NCI-H2029 (cell line): ENCODE measurements around the gene PPM1B.
"Not testable (repeated sequence)": the region's sequence is repeated elsewhere in the genome, so short reads cannot be mapped to it uniquely, and the experiment has no call there.

Experiments used
- DNase-seq: peaks from one replicate; lab custom pipeline; 2025; lab: John Stamatoyannopoulos, UW

The PPM1B gene

DNA sequence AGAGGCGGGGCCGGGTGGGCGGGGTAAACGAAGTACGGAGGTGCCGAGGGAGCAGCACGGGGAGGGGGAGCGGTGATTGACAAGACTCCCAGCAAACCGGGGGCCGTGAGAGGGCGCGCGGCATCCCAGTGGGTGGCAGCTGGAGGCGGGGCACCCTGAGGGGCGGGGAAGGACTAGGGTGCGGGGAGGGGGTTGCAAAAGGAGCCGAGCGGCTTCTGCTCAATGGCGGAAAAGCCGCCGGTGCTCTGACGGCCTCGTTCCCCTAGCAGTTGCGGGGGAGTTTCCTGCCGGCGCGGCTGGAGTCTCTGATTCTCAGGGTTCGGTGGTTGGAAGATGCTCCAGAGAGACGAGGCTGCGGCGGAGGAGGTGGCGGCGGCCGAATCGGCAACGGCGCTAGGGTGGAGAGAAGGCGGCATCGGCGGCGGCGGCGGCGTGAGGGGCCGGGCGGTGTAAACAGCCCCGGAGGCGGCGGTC is at the start of gene PPM1B:
Gene PPM1B, plus strand, starts transcription at position 195 of the 474 bp plus-strand sequence. CDS start 32,325 bp downstream, outside the sequence.
- DNase-seq: no peak

DNA sequence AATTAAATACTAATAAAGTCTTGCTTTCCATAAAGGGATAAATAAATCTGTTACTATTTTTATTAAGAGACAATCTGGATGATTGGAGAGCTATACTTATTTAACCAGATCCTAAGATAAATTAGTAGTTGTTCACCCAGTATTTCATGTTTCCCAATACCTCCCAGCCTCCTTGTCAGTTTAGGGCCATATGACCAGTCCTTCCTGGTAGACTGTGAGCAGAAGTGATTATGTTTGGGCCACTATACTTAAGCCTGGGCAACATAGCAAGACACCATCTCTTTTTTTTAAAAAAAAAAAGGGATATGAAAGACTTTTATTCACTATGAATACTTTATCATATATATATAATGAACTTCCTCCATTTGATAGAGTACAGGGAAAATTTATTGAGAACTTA is 48.8 kb upstream of the PPM1B start:
- DNase-seq: no peak

DNA sequence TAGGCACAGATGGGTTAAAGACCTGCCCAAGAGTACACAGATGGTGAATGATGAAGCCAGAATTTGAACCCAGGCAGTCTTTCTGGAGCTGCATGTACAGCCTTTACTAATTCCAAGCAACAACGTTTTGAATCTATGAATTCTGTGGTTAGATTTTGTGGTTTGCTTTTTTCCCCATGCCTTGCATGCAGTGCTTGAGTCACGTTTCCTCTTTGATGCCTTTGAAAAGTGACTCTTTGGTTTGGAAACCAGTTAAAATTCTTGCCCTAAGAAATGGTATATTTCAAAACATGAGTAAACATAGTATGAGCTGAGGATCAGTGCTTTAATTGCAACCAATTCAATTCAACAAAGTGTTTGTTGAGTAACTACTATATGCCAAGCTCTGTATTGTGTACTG is 48.2 kb upstream of the PPM1B start:
- no peak for DNase-seq

DNA sequence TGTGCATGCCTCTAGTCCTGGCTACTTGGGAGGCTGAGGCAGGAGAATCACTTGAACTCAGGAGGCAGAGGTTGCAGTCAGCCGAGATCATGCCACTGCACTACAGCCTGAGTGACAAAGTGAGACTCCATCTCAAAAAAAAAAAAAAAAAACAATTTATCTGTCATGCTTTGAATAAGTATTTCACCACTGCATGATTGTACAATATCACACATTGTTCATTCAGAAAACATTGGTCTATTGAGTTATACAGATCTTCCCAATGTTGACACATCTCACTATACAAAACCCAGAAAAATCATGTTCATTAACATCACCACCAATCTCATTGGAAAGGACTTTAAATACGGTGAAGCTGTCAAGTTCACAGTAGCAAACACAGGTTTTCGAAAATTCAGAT is 46.8 kb upstream of the PPM1B start:
- no peak for DNase-seq

DNA sequence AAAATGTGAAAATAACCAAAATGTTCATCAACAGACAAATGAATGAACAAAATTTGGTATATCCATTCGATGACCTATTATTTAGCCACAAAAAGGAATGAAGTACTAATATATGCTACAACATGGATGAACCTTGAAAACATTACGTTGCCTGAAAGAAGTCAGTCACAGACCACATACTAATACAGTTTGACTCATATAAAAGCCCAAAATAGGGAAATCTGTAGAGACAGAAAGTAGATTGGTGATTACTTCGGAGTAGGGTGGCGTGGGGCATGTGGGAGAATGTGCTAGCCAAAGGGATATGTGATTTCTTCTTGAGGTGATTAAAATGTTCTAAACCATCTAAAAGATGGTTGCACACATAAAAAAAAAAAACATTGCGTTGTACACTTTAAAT is 44.2 kb upstream of the PPM1B start:
- DNase-seq: no peak

DNA sequence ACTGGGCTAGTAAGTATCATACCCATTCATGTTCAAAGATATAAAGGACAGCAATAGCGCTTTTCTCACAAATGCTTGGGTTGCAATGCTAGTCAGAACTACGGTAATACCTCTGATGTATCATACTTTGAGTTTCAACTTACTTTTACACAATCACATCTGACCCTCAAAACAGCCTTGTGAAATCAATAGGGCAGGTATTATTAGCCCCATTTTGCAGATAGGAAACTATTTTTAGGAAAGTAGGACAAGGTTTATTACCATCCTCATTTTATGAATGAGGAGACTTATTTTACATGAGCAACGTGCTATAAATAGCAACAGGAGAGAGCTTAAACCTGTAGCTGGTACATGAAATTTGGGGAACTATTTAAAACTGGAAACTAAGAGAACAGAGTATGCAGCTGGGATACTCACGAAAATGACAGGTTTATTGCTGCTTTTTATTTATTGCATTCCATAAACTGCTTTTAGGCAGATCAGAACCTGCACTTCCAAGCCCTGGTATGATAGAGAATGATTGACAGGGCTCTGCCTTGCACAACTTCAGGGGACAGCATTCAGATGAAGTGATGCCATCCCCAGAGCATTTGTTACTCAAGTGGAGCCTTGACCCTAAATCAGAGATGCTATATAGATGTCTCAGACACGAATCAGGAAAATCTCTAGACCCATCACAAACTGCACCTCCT is 42.4 kb upstream of the PPM1B start:
- DNase-seq: no peak

DNA sequence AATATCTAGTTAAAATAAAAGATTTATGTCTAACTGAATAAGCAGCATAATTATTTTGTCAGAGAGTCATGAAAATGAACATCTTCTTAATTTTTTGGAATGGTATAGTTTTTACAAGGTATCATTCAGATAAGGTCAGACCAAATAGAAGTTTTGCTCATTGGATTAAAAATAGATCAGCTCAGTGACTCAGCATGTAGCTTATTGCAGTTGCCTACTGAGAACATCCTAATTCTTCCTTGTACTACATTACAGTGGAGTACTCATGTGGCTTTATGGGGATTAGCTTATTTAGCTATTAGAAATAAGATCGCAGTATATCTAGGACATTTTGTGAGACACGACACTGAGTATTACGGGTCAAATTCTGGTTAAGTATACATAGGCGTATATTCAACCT is 38.2 kb upstream of the PPM1B start:
- no peak for DNase-seq

DNA sequence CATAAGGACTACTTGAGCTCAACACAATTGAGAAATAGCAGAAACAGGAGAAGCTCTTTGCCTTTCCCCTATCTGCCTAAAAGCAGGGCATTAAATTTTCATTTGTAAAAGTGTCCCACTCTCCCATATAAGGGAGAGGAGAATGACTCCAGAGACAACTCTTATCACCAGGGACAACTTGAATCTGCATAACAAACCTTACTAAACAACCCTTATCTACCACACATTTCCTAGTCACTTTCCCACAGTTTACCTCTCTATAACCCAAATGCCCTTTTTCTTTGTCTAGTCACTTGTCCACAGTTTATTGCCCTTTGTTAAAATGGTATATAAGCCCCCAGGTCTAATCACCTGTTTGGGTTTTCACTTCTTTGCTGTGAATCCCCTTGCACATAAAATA is 37.5 kb upstream of the PPM1B start:
- DNase-seq: no peak

DNA sequence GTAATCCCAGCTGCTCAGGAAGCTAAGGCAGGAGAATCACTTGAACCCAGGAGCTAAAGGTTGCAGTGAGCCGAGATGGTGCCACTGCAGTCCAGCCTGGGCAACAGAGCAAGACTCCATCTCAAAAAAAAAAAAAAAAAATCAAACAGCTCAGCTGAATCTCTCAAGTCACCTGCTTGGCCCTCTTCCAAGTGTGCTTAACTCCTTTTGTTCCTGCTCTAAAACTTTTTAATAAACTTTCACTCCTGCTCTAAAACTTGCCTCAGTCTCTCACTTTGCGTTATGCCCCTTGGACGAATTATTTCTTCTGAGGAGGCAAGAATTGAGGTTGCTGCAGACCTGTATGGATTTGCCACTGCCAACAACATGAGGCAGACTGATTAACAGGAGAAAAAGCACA is 35.1 kb upstream of the PPM1B start:
- not testable (repeated sequence) for DNase-seq

DNA sequence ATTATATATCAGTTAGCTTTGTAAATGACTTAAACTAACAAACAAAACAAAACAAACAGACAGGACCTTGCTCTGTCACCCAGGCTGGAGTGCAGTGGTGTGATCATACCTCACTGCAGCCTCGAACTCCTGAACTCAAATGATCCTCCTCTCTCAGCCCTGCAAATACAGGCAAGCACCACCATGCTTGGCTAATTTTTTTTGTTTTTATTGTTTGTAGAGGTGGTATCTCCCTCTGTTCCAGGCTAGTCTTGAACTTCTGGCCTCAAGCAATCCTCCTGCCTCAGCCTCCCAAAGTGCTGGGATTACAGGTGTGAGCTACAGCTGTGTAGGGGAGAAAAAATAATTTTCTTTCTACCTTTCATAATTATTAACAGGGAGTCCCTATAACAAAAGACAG is 33.8 kb upstream of the PPM1B start:
- DNase-seq: no peak

DNA sequence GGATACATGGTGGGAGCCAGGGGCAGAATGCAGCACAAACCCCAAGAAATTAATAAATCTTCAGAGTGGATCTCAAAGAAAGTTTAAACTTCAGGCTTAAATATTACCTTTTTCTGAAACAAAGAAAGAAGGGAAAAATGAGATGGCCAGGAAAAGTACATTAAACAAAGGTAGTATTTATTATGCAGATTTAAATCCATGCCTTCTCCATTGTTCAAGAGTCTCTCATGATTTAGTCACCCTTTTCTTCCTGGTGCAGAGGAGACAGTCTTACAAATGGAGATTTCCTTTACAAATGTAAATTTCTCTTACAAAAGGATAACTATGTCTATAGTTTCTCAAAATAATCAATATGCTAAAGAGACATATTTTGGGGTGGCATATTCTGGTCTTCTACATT is 33.4 kb upstream of the PPM1B start:
- DNase-seq: no peak

DNA sequence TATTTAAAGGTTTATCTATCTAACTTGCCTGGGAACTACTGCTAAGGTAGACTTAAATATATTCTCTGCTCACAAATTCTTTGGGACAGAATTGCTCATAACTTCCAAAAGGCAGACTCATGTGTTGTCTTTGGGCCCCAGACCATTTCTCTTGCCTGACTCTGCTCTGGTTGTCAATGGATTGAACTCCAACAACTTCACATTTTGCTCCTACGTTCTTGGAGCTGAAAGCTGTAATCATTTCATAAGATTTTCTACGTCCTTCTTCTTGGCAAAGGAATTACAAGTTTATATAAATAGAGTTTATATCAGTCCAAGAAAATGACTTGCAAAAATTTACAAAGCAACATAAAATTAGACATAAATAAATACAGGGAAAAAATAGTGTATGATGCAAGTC is 32.9 kb upstream of the PPM1B start:
- no peak for DNase-seq

DNA sequence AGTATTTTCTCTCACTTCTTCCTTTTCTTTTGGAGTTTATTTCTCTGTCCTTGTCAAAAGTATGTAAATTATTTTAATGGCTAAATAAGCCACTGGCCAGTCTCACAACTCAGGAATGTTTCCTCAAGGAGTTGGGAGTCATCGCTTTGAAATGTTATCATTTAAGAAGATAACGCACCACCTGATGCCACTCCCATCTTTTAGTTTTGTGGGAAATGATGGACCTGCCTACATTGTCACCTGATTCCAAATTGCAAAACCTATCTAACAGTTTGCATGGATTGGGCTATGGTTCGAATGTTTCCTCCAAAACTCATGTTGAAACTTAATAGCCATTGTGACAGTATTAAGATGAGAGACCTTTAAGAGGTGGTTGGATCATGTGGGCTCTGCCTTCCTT is 32.4 kb upstream of the PPM1B start:
- no peak for DNase-seq

DNA sequence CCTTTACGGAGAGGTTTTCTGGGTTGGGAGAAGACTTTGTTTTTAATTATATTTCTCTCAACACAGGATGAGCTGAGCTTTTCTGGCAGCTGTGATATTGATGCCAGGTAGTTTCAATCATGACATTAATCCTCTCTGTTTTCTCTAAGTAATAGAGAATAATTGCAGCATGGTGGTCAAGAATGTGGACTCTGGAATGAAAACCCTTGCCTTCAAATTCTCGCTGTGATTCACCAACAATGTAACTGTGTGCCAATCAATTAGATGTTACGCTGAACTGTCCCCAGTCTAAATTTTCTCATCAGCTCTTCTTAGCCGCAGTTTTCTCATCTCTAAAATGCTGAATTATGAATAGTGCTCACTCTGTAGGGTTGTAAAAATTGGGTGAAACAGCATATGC is 31.6 kb upstream of the PPM1B start:
- DNase-seq: no peak

DNA sequence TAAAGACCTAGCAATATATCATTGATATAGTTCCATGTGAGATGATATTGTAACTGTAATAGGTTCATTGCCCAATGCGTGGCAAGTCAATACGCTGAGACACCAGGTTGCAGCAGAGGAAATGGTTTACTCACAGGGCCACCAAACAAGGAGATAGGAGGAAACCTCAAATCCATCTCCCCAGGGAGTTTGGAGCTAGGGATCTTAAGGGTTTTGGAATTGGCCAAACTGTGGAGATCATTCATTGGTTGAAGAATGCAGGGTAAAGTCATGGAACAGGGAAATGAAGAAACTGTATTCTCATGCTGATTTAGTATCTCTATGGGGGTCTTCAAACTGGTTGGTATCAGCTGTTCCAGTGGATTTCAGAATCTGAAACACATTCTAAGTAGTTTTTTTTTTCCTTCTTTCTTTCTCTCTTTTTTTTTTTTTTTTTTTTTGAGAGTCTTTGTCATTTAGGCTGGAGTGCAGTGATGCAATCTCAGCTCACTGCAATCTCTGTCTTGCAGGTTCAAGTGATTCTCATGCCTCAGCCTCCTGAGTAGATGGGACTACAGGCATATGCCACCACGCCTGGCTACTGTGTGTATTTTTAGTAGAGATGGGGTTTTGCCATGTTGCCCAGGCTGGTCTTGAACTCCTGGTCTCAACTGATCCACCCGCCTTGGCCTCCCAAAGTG is 30.7 kb upstream of the PPM1B start:
- no peak for DNase-seq

DNA sequence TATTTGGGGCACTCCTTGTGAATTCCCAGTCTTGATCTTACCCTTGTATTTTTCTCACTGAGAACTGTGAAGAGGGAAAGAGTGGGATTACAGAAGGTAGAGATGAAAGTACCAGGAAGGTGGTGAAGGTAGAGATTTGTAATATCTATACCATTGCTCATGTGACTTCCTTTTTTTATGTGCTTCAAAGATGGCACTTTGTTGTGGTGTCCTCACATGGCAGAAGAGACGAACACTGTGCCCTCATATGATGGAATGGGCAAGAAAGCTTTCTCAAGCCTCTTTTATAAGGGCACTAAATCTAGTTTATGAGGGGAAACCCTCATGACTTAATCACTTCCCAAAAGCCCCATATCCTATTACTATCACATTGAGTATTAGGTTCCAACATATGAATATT is 28.9 kb upstream of the PPM1B start:
- DNase-seq: no peak

DNA sequence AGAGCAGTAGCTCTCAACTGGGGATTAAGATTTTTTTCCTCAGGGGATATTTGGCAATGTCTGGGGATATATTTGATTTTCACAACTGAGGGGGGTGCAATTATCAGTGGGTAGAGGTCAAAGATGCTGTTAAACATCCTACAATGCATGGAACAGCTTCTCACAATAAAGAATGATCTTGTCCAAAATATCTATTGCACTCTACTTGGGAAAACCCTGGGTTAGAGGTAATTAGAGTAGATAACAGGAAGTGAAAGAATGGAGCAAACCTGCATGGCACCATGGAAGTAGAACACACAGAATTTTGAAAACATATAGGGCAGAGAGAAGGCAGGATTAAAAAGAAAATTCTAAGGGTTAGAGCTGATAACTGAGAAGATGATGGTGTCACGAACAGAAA is 26.4 kb upstream of the PPM1B start:
- DNase-seq: no peak

DNA sequence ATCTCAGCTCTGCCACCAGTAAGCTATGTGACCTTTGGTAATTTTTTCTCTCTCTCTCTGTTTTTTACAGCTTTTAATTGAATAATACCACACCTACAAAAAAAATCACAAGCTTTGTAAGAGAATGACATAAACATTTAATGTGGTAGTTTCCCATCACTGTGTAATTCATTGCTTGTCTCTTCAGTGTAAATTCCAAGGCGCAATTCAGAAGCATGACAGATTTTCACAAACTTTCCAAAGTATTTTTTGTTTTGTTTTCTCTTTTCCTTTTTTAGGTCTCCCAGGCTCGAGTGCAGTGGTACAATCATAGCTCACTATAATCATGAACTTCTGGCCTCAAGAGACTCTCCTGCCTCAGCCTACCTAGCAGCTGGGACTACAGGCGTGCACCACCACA is 25.0 kb upstream of the PPM1B start:
- no peak for DNase-seq

DNA sequence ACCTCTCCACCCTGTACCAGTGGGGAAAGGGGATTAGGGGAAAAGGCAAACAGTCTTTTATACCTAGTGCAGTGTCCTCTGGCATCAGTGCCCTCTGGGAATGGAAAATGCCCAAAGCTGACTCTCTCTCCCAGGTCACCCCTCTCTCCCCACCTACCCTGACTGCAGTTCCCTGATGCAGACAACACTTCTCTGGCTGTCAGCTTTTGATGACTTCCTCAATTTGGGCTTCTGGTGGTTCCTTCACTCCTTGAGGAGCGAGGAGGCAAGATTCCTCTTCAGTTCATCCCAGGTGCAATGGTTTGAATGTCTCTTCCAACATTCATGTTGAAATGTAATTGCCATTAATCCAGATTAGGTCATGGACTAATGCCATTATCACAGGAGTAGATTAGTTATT is 19.7 kb upstream of the PPM1B start:
- no peak for DNase-seq

DNA sequence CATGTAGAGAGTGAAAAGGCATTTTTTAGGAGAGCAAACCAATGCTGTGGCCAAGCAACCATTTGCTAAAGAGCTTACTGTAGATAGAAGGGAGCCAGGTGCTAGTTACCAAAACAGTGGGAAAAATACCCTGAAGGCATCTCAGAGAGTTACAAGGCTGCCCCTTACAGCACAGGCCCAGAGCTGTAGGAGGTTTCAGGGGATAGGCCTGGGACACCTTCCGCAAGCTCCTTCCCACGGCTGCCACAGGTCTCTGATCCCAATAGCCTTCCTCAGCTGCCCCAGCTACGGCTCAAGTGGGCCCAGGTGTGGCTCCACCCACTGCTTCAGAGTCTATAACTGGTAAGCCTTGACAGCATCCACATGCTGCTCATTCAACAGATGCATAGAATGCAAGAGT is 18.2 kb upstream of the PPM1B start:
- DNase-seq: no peak

DNA sequence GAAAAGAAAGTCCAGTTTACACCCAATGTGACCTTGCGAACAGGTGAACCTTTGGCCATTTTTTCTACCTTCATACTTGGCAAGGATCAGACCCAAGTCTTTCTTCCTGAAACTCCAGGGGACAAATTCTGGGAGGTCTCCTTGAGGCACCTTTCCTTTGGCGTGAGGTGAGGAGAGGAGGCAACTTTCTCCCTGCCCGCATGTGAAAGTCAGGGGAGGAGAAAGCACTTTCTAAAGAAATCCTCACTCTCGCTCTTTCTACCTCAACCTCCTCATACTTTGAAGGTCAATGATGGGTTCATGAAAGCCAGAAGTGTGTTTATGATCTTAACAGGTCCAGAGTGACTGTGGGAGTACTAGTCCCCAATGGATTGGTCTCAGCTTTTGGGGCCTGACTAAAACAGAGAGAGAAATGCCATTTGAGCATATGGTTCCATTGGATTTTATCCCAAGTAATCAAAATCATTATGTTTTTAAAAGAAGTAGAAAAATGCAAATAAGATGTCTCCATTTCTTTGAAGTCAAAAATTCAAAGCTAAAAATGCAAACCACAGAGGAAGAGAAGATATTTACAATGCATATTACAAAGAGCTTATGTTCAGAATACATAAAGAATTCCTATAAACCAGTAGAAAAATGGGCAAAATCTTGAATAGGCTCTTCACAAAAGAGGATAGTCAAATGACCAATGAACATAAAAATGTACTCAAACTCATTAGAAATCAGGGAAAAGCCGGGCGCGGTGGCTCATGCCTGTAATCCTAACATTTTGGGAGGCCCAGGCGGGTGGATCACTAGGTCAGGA is 15.6 kb upstream of the PPM1B start:
- DNase-seq: no peak

DNA sequence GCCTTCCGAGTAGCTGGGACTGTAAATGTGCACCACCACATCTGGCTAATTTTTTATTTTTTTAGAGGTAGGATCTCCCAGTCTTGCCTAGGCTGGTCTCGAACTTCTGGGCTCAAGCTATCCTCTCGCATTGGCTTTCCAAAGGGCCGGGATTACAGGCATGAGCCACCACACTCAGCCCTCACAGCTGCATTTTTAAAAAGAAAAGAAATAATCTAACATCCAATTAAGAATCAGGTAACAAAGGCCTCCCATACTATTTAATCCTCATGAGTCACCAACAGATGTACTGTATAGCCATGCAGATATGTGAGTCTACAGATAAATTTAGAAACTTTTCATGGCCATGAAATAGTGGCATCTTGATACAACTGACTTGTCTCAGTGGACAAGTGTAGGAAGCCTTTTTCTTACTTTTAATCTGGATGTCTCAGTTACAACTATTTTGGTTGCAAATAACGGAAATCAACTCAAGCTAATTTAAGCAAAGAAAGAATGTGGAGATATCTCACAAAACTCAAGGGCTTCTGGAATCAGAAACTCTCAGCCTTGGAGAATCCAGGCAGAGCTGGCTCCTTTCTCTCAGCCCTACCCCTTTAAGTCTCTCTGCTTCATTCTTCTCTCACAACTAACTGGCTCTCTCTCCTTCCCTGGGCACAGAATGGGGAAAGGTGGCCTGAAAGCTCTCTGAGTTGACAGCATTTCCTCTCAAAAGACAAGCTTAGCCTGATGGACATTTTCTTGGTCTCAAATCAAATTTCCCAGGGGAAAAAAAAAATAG is 12.8 kb upstream of the PPM1B start:
- no peak for DNase-seq
